ENCODE measurements around the gene TMEM185B. TPM values are rescaled to one million over a fixed set of nuclear protein-coding genes. Genes with fewer than 3 reads are reported as not detected.
"Not testable (repeated sequence)": the region's sequence is repeated elsewhere in the genome, so short reads cannot be mapped to it uniquely, and the experiment has no call there.

Gene TMEM185B
- total RNA-seq, 1 donor from 2014 or later, result 19.9 TPM

DNA sequence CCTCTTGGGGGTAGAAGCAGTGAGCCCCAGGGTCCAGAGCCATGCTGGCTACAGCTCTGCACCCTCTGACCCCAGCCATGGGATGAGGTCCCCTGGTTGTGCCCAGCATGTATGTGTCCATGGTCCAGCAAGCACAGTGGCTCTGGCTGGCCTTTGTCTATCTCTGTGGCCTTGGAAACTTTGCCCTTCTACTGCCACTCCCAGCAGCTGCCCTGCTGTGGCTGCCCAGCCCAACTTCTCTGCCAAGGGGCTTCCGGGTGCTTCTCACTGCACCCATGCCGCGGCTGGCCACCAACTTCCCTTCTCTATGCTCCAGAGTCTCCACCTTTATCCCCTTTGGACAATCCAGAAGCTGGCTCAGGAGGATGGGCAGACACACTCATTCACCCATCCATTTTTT lies 18.8 kb downstream of the TMEM185B start:
- peaks cover under 1% of the 10 kb centered on the region for H3K9me3 Mint-ChIP-seq (ENCODE audit: low read depth)
- H3K4me1 Mint-ChIP-seq (ENCODE audit: low read depth), result no peaks in the 10 kb centered on the region
- TF ChIP-seq, protein P1, sequence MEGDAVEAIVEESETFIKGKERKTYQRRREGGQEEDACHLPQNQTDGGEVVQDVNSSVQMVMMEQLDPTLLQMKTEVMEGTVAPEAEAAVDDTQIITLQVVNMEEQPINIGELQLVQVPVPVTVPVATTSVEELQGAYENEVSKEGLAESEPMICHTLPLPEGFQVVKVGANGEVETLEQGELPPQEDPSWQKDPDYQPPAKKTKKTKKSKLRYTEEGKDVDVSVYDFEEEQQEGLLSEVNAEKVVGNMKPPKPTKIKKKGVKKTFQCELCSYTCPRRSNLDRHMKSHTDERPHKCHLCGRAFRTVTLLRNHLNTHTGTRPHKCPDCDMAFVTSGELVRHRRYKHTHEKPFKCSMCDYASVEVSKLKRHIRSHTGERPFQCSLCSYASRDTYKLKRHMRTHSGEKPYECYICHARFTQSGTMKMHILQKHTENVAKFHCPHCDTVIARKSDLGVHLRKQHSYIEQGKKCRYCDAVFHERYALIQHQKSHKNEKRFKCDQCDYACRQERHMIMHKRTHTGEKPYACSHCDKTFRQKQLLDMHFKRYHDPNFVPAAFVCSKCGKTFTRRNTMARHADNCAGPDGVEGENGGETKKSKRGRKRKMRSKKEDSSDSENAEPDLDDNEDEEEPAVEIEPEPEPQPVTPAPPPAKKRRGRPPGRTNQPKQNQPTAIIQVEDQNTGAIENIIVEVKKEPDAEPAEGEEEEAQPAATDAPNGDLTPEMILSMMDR (IDR thresholded peaks at IDR 0.05; ENCODE audit: unreplicated experiment), result no peak
- no peak overlapping the region for H3K27ac Mint-ChIP-seq
- DNase-seq (ENCODE audit: low spot score, unreplicated experiment), result no peak
- H3K27me3 Mint-ChIP-seq, result no peaks in the 10 kb centered on the region
- H3K36me3 Mint-ChIP-seq (ENCODE audit: insufficient read depth), result no peaks in the 10 kb centered on the region
- H3K4me3 Mint-ChIP-seq (ENCODE audit: low read depth), result no peak overlapping the region

DNA sequence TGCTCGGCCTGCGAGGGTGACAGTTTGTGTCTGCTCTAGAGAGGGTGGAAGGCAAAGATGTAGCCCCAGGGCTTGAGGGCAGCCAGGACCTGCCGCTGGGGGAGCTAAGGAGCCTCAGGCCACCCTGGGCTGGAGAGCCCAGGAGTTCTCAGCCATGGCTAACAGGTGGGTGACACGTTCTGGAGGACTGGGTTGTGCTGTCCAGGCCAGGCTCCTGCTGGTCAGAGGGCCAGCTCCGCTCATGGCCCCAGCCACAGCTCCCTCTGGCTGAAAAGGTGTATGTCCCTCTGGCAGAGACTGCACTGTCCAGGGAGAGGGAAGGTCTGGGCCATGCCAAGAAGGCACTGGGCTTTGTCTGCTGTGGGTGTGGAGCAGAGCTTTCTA lies 19.2 kb downstream of the TMEM185B start:
- DNase-seq (ENCODE audit: low spot score, unreplicated experiment), result no peak
- no peak overlapping the region for H3K27ac Mint-ChIP-seq
- H3K4me3 Mint-ChIP-seq (ENCODE audit: low read depth), result no peak overlapping the region

GRCh38 chr2:120203251-120204021 lies 19.8 kb downstream of the TMEM185B start:
- Mint-ChIP-seq H3K27ac (no peak overlapping the region), H3K36me3 (ENCODE audit: insufficient read depth) (peaks cover 1% of the 10 kb centered on the region), H3K9me3 (ENCODE audit: low read depth) (peaks cover 8% of the 10 kb centered on the region), H3K4me1 (ENCODE audit: low read depth) (no peaks in the 10 kb centered on the region), H3K4me3 (ENCODE audit: low read depth) (no peak overlapping the region), H3K27me3 (no peaks in the 10 kb centered on the region)
- TF ChIP-seq, protein P1 (IDR thresholded peaks at IDR 0.05; ENCODE audit: unreplicated experiment), result no peak
- DNase-seq (ENCODE audit: low spot score, unreplicated experiment), result no peak

More for the DNA sequence above, 19.2 kb downstream of the TMEM185B start:
- H3K9me3 Mint-ChIP-seq (ENCODE audit: low read depth), result peaks cover 5% of the 10 kb centered on the region
- no peaks in the 10 kb centered on the region for H3K4me1 Mint-ChIP-seq (ENCODE audit: low read depth)
- no peaks in the 10 kb centered on the region for H3K27me3 Mint-ChIP-seq
- TF ChIP-seq, protein P1 (IDR thresholded peaks at IDR 0.05; ENCODE audit: unreplicated experiment), result peak; percentile 25
- no peaks in the 10 kb centered on the region for H3K36me3 Mint-ChIP-seq (ENCODE audit: insufficient read depth)

- H3K4me1 Mint-ChIP-seq (ENCODE audit: low read depth); H3K36me3 Mint-ChIP-seq (ENCODE audit: insufficient read depth); H3K27me3 Mint-ChIP-seq; H3K4me3 Mint-ChIP-seq (ENCODE audit: low read depth); DNase-seq (ENCODE audit: low spot score, unreplicated experiment); H3K27ac Mint-ChIP-seq: not testable (repeated sequence)
- H3K9me3 Mint-ChIP-seq (ENCODE audit: low read depth), result peaks cover 16% of the 10 kb centered on the region
These were observed 23.3 kb downstream of the TMEM185B start for GRCh38 chr2:120199817-120200459.

- no peak overlapping the region for H3K27ac Mint-ChIP-seq
- DNase-seq (ENCODE audit: low spot score, unreplicated experiment), result no peak
- H3K4me1 Mint-ChIP-seq (ENCODE audit: low read depth), result no peaks in the 10 kb centered on the region
- H3K4me3 Mint-ChIP-seq (ENCODE audit: low read depth), result no peak overlapping the region
- peaks cover 36% of the 10 kb centered on the region for H3K9me3 Mint-ChIP-seq (ENCODE audit: low read depth)
- TF ChIP-seq, protein P1 (IDR thresholded peaks at IDR 0.05; ENCODE audit: unreplicated experiment), result no peak
- peaks cover 5% of the 10 kb centered on the region for H3K36me3 Mint-ChIP-seq (ENCODE audit: insufficient read depth)
- no peaks in the 10 kb centered on the region for H3K27me3 Mint-ChIP-seq
These were observed 27.6 kb downstream of the TMEM185B start for GRCh38 chr2:120195553-120195952.

All from progenitor cell of endocrine pancreas (in vitro differentiated cells).